Upper lobe of left lung (tissue), 6 donors: ENCODE measurements around the gene MYO5B. TPM values are rescaled to one million over a fixed set of nuclear protein-coding genes. Genes with fewer than 3 reads are reported as not detected.

ENCODE experiments used
- ATAC-seq, 2 donors: fragments of 200-7000 bp; cut with Tn5 transposase; one replicate each; pipeline ENCODE4 v1.9.1; 2022; ENCODE audit warnings: mild to moderate bottlenecking in 2 of 2, moderate library complexity in 2 of 2; ENCODE audit not compliant: low FRiP score in 2 of 2
- DNase-seq, 2 donors: peaks; one replicate each; pipeline ENCODE4 v3.0.0-alpha.2; 2019 to 2020
- H3K27ac ChIP-seq, 4 donors: fragments of 200-600 bp; sonication (generic); one replicate each; pipeline ENCODE4 v1.5.1; 2016 to 2019
- H3K27me3 ChIP-seq, 4 donors: fragments of 200-600 bp; sonication (generic); one replicate each; pipeline ENCODE4 v1.5.1; 2017 to 2019
- H3K36me3 ChIP-seq, 4 donors: fragments of 200-600 bp; sonication (generic); one replicate each; pipeline ENCODE4 v1.5.1; 2016 to 2019
- H3K4me1 ChIP-seq, 4 donors: fragments of 200-600 bp; sonication (generic); one replicate each; pipeline ENCODE4 v1.5.1; 2018 to 2019
- H3K4me3 ChIP-seq, 4 donors: fragments of 200-600 bp; sonication (generic); one replicate each; pipeline ENCODE4 v1.5.1; 2017 to 2019; ENCODE audit warnings: mild to moderate bottlenecking in 2 of 4, moderate library complexity in 1 of 4
- H3K9me3 ChIP-seq, 4 donors: fragments of 200-600 bp; sonication (generic); one replicate each; pipeline ENCODE4 v1.5.1; 2018 to 2019
- CTCF ChIP-seq, 6 experiments: fragments of 450-650 bp in 4 of 6; fragments of 200-600 bp in 2 of 6; sonication (generic) in 2 of 6; IDR thresholded peaks; one replicate each; pipeline ENCODE4 v1.5.1; 2016 to 2019; ENCODE audit warnings: antibody characterized with exemption in 6 of 6
- EP300 ChIP-seq, 4 donors: sonication (generic); formaldehyde crosslinking; IDR thresholded peaks; one replicate each; pipeline ENCODE4 v1.5.1; 2017; ENCODE audit warnings: antibody characterized with exemption in 4 of 4, control low read depth in 2 of 4
- POLR2A ChIP-seq, 4 donors: fragments of 450-650 bp; IDR thresholded peaks; one replicate each; pipeline ENCODE4 v1.5.1; 2016 to 2017; ENCODE audit warnings: antibody characterized with exemption in 4 of 4, mild to moderate bottlenecking in 2 of 4
- POLR2AphosphoS5 ChIP-seq, 2 donors: sonication (generic); formaldehyde crosslinking; IDR thresholded peaks; one replicate each; pipeline ENCODE4 v1.5.1; 2017; ENCODE audit warnings: antibody characterized with exemption in 2 of 2
- WGBS, 2 donors: methylation state at CpG; one replicate each; pipeline ENCODE4 v1.1.5; 2017 to 2018; 5-methylcytosine and 5-hydroxymethylcytosine counted together
- total RNA-seq, 6 donors: library from RNA; depleted of rRNA in 4 of 6; stranded (reverse); fragments of >200 nt in 4 of 6; gene quantifications; one replicate each; pipeline versions ENCODE4 v1.1.0 to v1.2.1, GENCODE V29; 2016 to 2021
- donor health status: DM: no; HTN: no; CAD: no; lungs with moderate emphysema.
- donor health status: DM: no; HTN: yes; CAD: no; lungs with severe emphysema.

Gene MYO5B
- total RNA-seq, 6 donors from 2014 or later: 25.4 to 95.2 (median 49.6) TPM

DNA sequence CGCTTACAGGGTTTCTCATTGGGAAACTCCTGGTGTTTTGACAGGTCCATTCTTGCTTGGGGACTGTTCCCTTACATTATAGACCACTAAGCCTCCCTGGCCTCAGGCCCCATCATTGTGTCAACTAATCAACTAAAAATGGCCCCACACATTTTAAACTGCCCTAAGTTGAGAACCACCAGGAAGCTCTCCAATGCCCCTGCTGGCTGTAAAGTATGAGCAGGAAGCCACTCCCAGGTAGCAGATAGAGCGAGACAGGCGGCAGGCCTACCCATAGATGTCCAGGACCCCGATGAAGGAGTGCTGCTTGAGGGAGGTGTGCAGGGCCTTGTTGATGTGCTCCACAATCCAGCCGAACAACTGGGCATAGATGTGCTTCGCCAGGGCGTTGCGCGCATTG, 220.9 kb downstream of the MYO5B start:
- TF ChIP-seq POLR2A (IDR thresholded peaks at IDR 0.05) (no peak), POLR2AphosphoS5 (IDR thresholded peaks at IDR 0.05) (no peak), EP300 (IDR thresholded peaks at IDR 0.05) (no peak), CTCF (IDR thresholded peaks at IDR 0.05) (no peak)
- H3K27me3 ChIP-seq: no peaks in the 10 kb centered on the region
- DNase-seq (no peak), ATAC-seq (no peak)
- H3K4me3 ChIP-seq: no peak overlapping the region
- WGBS, 2 donors: 82 to 100% methylated on average over 6 to 9 of the region's 9 CpGs
- H3K27ac ChIP-seq: no peak overlapping the region
- H3K9me3 ChIP-seq: no peaks in the 10 kb centered on the region
- H3K36me3 ChIP-seq: no peaks in the 10 kb centered on the region
- H3K4me1 ChIP-seq: peaks cover 0 to 6% (median 0%) of the 10 kb centered on the region in 4 donors

GRCh38 chr18:49973592-49973991, 221.4 kb downstream of the MYO5B start:
- ATAC-seq (no peak), DNase-seq (no peak)
- H3K4me3 ChIP-seq: no peak overlapping the region
- TF ChIP-seq EP300 (IDR thresholded peaks at IDR 0.05) (no peak), POLR2A (IDR thresholded peaks at IDR 0.05) (no peak), CTCF (IDR thresholded peaks at IDR 0.05) (no peak), POLR2AphosphoS5 (IDR thresholded peaks at IDR 0.05) (no peak)
- 81 to 92% methylated on average over 3 of the region's 3 CpGs for WGBS, 2 donors
- no peak overlapping the region for H3K27ac ChIP-seq
- no peaks in the 10 kb centered on the region for H3K9me3 ChIP-seq
- H3K27me3 ChIP-seq: no peaks in the 10 kb centered on the region
- H3K4me1 ChIP-seq: peaks cover 0 to 6% (median 0%) of the 10 kb centered on the region in 4 donors
- no peaks in the 10 kb centered on the region for H3K36me3 ChIP-seq

DNA sequence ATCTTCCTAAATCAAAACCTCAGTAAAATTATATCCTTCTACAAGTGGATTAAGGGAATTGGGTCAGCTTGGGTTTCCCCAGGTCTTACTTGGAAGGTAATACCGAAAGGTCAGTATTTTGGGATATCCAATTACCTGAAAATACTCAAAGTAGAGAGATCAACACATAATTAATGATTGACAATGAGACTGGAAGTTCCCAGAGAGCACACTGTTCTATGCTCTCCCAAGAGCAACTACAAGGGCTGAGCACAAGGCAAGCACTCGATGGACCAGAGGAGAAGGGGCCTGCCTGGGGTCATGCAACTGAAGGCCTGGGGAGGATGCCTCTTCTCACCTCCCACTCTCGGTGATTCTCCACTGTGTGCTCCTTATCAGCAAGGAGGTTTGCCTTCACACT, 222.4 kb downstream of the MYO5B start:
- H3K4me1 ChIP-seq: peaks cover 0 to 7% (median 0%) of the 10 kb centered on the region in 4 donors
- H3K27me3 ChIP-seq: no peaks in the 10 kb centered on the region
- DNase-seq (no peak), ATAC-seq (no peak)
- H3K36me3 ChIP-seq: no peaks in the 10 kb centered on the region
- H3K4me3 ChIP-seq: no peak overlapping the region
- no peak for TF ChIP-seq EP300 (IDR thresholded peaks at IDR 0.05)
- no peak for TF ChIP-seq POLR2AphosphoS5 (IDR thresholded peaks at IDR 0.05)
- no peak for TF ChIP-seq POLR2A (IDR thresholded peaks at IDR 0.05)
- TF ChIP-seq CTCF (IDR thresholded peaks at IDR 0.05): no peak
- 76% methylated on average over 3 of the region's 3 CpGs for WGBS, 2 donors
- no peak overlapping the region for H3K27ac ChIP-seq
- no peaks in the 10 kb centered on the region for H3K9me3 ChIP-seq

DNA sequence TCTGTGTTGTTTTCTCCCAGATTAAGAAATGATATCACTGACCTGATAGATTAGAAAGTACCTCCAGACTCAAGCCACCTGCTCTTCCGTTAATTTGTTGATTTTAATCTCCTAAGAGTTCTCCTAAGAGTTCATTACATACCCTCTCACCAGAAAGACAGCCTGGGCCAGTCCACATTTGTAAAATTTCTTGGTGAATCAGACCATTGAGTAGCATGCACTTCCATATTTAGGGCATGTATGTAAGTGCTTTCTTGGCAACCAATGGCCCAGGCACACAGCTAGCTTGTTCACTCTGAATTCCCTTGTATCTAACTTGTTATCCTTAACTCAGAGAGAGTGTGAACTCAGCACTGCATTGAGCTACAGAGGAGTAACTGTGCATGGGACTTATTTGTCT, 223.5 kb downstream of the MYO5B start:
- H3K4me3 ChIP-seq: no peak overlapping the region
- no peak overlapping the region for H3K27ac ChIP-seq
- H3K4me1 ChIP-seq: peaks cover 0 to 5% (median 0%) of the 10 kb centered on the region in 4 donors
- H3K36me3 ChIP-seq: no peaks in the 10 kb centered on the region
- no peak for TF ChIP-seq POLR2AphosphoS5 (IDR thresholded peaks at IDR 0.05)
- TF ChIP-seq EP300 (IDR thresholded peaks at IDR 0.05): no peak
- no peak for TF ChIP-seq POLR2A (IDR thresholded peaks at IDR 0.05)
- TF ChIP-seq CTCF (IDR thresholded peaks at IDR 0.05): no peak
- 32 to 48% methylated on average over 1 of the region's 1 CpG for WGBS, 2 donors
- ATAC-seq: no peak
- H3K9me3 ChIP-seq: no peaks in the 10 kb centered on the region
- no peak for DNase-seq
- H3K27me3 ChIP-seq: no peaks in the 10 kb centered on the region

GRCh38 chr18:49970319-49970718, 224.6 kb downstream of the MYO5B start:
- Histone ChIP-seq H3K4me1 (peaks cover 0 to 4% (median 0%) of the 10 kb centered on the region in 4 donors), H3K9me3 (no peaks in the 10 kb centered on the region), H3K36me3 (no peaks in the 10 kb centered on the region), H3K27ac (no peak overlapping the region), H3K4me3 (no peak overlapping the region), H3K27me3 (no peaks in the 10 kb centered on the region)
- ATAC-seq (no peak), DNase-seq (no peak)
- WGBS, 2 donors: 87 to 93% methylated on average over 4 of the region's 4 CpGs
- TF ChIP-seq CTCF (IDR thresholded peaks at IDR 0.05) (no peak), POLR2A (IDR thresholded peaks at IDR 0.05) (no peak), EP300 (IDR thresholded peaks at IDR 0.05) (no peak), POLR2AphosphoS5 (IDR thresholded peaks at IDR 0.05) (no peak)
